Measurements from ENCODE around the gene SGCG. TPM values are rescaled to one million over a fixed set of nuclear protein-coding genes. Genes with fewer than 3 reads are reported as not detected.

SGCG gene
- polyA plus RNA-seq, 1 experiment: 0.29 TPM

- Histone ChIP-seq H3K27me3 (ENCODE audit: control insufficient read depth, insufficient read depth, low read length) (no peaks in the 10 kb centered on the region), H3K36me3 (ENCODE audit: control insufficient read depth, insufficient read depth, low read length) (no peaks in the 10 kb centered on the region), H3K4me3 (ENCODE audit: low read depth, low read length) (no peak overlapping the region)
- no peak for DNase-seq (ENCODE audit: low read depth)
- CTCF ChIA-PET: interaction anchor here (1.4 kb wide), 1 partner anchor 12 kb away, joined by 3 read pairs; no protein-coding TSS in a partner anchor
- no peak for TF ChIP-seq CTCF (IDR thresholded peaks at IDR 0.05; ENCODE audit: insufficient read depth, low read depth, low read length)
- POLR2A ChIA-PET: no interaction called here
Observed at GRCh38 chr13:23323946-23324709, 143.3 kb downstream of the SGCG start.

- DNase-seq (ENCODE audit: low read depth): no peak
- ChIA-PET CTCF (interaction anchor here (0.7 kb wide), 1 partner anchor 1687 kb away, joined by 3 read pairs; no protein-coding TSS in a partner anchor), POLR2A (interaction anchor here (0.5 to 0.6 kb wide), 2 partner anchors 218 to 736 kb away, joined by 3 to 5 read pairs; no protein-coding TSS in a partner anchor)
- Histone ChIP-seq H3K27me3 (ENCODE audit: control insufficient read depth, insufficient read depth, low read length) (no peaks in the 10 kb centered on the region), H3K36me3 (ENCODE audit: control insufficient read depth, insufficient read depth, low read length) (no peaks in the 10 kb centered on the region), H3K4me3 (ENCODE audit: low read depth, low read length) (no peak overlapping the region)
- no peak for TF ChIP-seq CTCF (IDR thresholded peaks at IDR 0.05; ENCODE audit: insufficient read depth, low read depth, low read length)
Observed at GRCh38 chr13:23325191-23325590, 144.4 kb downstream of the SGCG start.

DNA sequence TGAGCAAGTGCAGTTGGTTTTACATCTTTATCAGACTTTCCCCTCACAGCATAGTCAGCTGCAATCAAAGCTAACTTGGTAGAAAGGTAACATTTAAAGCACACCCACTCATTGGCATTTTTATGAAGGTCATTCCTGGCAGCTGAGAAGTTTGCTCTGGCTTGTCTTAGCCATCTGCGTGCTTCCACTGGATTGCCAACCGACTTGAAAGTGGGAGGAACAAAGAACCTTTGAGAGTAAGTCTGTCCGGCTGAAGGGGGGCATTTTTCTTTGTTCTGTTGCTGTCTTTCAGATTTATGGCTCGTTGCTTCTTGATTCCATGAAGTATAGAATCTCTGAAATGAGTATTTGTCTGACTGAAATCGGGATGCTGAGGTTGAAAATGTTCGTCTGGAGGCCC, 149.6 kb downstream of the SGCG start:
- ChIA-PET CTCF (interaction anchor here (0.5 kb wide), 1 partner anchor 591 kb away, joined by 3 read pairs; no protein-coding TSS in a partner anchor), POLR2A (no interaction called here)
- no peak for TF ChIP-seq CTCF (IDR thresholded peaks at IDR 0.05; ENCODE audit: insufficient read depth, low read depth, low read length)
- no peak for DNase-seq (ENCODE audit: low read depth)
- Histone ChIP-seq H3K27me3 (ENCODE audit: control insufficient read depth, insufficient read depth, low read length) (no peaks in the 10 kb centered on the region), H3K4me3 (ENCODE audit: low read depth, low read length) (no peak overlapping the region), H3K36me3 (ENCODE audit: control insufficient read depth, insufficient read depth, low read length) (no peaks in the 10 kb centered on the region)

- POLR2A ChIA-PET: no interaction called here
Observed at GRCh38 chr13:23339225-23339624, 158.4 kb downstream of the SGCG start.

More at GRCh38 chr13:23339225-23339624, 158.4 kb downstream of the SGCG start:
- CTCF ChIA-PET: no interaction called here
- Histone ChIP-seq H3K27me3 (ENCODE audit: control insufficient read depth, insufficient read depth, low read length) (no peaks in the 10 kb centered on the region), H3K36me3 (ENCODE audit: control insufficient read depth, insufficient read depth, low read length) (peaks cover 4% of the 10 kb centered on the region; the same call in 1 of the 2 replicates), H3K4me3 (ENCODE audit: low read depth, low read length) (no peak overlapping the region)
- DNase-seq (ENCODE audit: low read depth): no peak
- TF ChIP-seq CTCF (IDR thresholded peaks at IDR 0.05; ENCODE audit: insufficient read depth, low read depth, low read length): no peak

All from BJ (cell line).